Natural killer cell (primary cell): ENCODE results near the gene KRT39. TPM values are rescaled to one million over a fixed set of nuclear protein-coding genes. Genes with fewer than 3 reads are reported as not detected.

Experiments used
- ATAC-seq, 3 donors: fragments of 150-1000 bp in 2 of 3; fragments of 200-7000 bp in 1 of 3; cut with Tn5 transposase; 1 replicate in 1 of 3; 2 replicates in 2 of 3; pipeline ENCODE4 v1.10.0; 2021; ENCODE audit warnings: mild to moderate bottlenecking in 2 of 3, moderate library complexity in 2 of 3
- DNase-seq, 2 donors: peaks; one replicate each; pipeline versions ENCODE4 v3.0.0 to v3.0.0-alpha.2; 2013 to 2021; ENCODE audit warnings: mixed read lengths in 1 of 2
- H3K27ac ChIP-seq: one replicate; pipeline ENCODE4 v1.5.1; 2013; ENCODE audit warnings: mild to moderate bottlenecking, low read length
- H3K27me3 ChIP-seq: one replicate; pipeline ENCODE4 v1.6.1; 2013; ENCODE audit warnings: low read length; ENCODE audit not compliant: control insufficient read depth, insufficient read depth
- H3K36me3 ChIP-seq: one replicate; pipeline ENCODE4 v1.6.1; 2013; ENCODE audit warnings: low read length; ENCODE audit not compliant: control insufficient read depth, insufficient read depth
- H3K4me1 ChIP-seq: one replicate; pipeline ENCODE4 v1.6.1; 2013; ENCODE audit warnings: low read length; ENCODE audit not compliant: control insufficient read depth, insufficient read depth
- H3K4me3 ChIP-seq: one replicate; pipeline ENCODE4 v1.5.1; 2013; ENCODE audit warnings: low read length
- H3K9me3 ChIP-seq: one replicate; pipeline ENCODE4 v1.6.1; 2013; ENCODE audit warnings: low read length; ENCODE audit not compliant: control insufficient read depth, insufficient read depth
- H3K27ac Mint-ChIP-seq, 2 donors: one replicate each; pipeline ENCODE4 v1.8.0; 2022; ENCODE audit warnings: mild to moderate bottlenecking in 2 of 2, mixed read lengths in 2 of 2, moderate library complexity in 1 of 2
- H3K27me3 Mint-ChIP-seq, 2 donors: one replicate each; pipeline ENCODE4 v1.8.0; 2022; ENCODE audit warnings: low read depth in 2 of 2, mixed read lengths in 2 of 2
- H3K36me3 Mint-ChIP-seq: one replicate; pipeline ENCODE4 v1.8.0; 2022; ENCODE audit warnings: mixed read lengths
- H3K4me1 Mint-ChIP-seq, 2 donors: one replicate each; pipeline ENCODE4 v1.8.0; 2022; ENCODE audit warnings: mixed read lengths in 2 of 2
- H3K4me3 Mint-ChIP-seq: one replicate; pipeline ENCODE4 v1.8.0; 2022; ENCODE audit warnings: mild to moderate bottlenecking, moderate library complexity, mixed read lengths
- H3K9me3 Mint-ChIP-seq, 2 donors: one replicate each; pipeline ENCODE4 v1.8.0; 2022; ENCODE audit warnings: mixed read lengths in 2 of 2
- WGBS: methylation state at CpG from one replicate; pipeline ENCODE4 v1.1.7; 2013; ENCODE audit warnings: missing lambda C conversion rate; ENCODE audit not compliant: insufficient coverage; 5-methylcytosine and 5-hydroxymethylcytosine counted together
- intact Hi-C: fragments of 100-400 bp; cut with micrococcal nuclease; formaldehyde crosslinking; loops from one replicate; pipeline ENCODE4 v1.14.2; 2022
- total RNA-seq, 4 donors: library from RNA; stranded (reverse); fragments of 120-200 nt in 1 of 4; gene quantifications; one replicate each; pipeline versions ENCODE4 v1.2.3 to v1.2.4, GENCODE V29; 2013 to 2022
- TF ChIP-seq, protein P1 (sequence below): fragments of 200-600 bp; IDR thresholded peaks from one replicate; pipeline ENCODE4 v1.8.0; 2022; ENCODE audit warnings: antibody characterized with exemption

The KRT39 gene
- total RNA-seq, 3 donors from 2014 or later (not counting 1 experiment from before 2014, with no cell fraction given): not detected

DNA sequence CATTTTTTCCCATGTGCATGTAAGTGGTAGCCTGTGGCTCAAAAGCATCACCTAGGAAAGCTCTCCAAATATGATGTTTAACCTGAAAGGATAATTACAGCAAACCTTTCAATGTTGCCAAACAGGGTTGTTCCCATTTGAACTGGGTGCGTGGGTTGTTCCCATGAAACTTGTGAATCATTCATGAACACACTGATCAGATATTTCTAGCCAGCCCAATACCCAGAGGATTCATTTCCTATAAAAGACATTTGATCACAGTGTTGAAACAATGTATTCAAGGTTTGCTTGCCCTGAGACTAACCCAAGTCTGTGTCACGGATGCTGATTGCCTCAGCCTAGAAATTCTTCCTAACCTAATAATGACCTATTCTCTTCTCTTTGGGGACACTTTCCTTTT lies 12.9 kb downstream of the KRT39 start:
- H3K4me3 ChIP-seq: no peak overlapping the region
- H3K36me3 ChIP-seq: no peaks in the 10 kb centered on the region
- H3K4me3 Mint-ChIP-seq: no peak overlapping the region
- no peak overlapping the region for H3K27ac Mint-ChIP-seq
- no peaks in the 10 kb centered on the region for H3K9me3 ChIP-seq
- no peaks in the 10 kb centered on the region for H3K27me3 ChIP-seq
- no peak for DNase-seq
- no peaks in the 10 kb centered on the region for H3K4me1 ChIP-seq
- ATAC-seq: no peak
- H3K27me3 Mint-ChIP-seq: peaks cover 28 to 54% of the 10 kb centered on the region in 2 donors
- H3K9me3 Mint-ChIP-seq: no peaks in the 10 kb centered on the region
- H3K36me3 Mint-ChIP-seq: no peaks in the 10 kb centered on the region
- WGBS: 93% methylated on average over 2 of the region's 2 CpGs
- no peak overlapping the region for H3K27ac ChIP-seq
- TF ChIP-seq, protein P1, sequence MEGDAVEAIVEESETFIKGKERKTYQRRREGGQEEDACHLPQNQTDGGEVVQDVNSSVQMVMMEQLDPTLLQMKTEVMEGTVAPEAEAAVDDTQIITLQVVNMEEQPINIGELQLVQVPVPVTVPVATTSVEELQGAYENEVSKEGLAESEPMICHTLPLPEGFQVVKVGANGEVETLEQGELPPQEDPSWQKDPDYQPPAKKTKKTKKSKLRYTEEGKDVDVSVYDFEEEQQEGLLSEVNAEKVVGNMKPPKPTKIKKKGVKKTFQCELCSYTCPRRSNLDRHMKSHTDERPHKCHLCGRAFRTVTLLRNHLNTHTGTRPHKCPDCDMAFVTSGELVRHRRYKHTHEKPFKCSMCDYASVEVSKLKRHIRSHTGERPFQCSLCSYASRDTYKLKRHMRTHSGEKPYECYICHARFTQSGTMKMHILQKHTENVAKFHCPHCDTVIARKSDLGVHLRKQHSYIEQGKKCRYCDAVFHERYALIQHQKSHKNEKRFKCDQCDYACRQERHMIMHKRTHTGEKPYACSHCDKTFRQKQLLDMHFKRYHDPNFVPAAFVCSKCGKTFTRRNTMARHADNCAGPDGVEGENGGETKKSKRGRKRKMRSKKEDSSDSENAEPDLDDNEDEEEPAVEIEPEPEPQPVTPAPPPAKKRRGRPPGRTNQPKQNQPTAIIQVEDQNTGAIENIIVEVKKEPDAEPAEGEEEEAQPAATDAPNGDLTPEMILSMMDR: no peak
- no peaks in the 10 kb centered on the region for H3K4me1 Mint-ChIP-seq
- intact Hi-C loops: no loop called here

DNA sequence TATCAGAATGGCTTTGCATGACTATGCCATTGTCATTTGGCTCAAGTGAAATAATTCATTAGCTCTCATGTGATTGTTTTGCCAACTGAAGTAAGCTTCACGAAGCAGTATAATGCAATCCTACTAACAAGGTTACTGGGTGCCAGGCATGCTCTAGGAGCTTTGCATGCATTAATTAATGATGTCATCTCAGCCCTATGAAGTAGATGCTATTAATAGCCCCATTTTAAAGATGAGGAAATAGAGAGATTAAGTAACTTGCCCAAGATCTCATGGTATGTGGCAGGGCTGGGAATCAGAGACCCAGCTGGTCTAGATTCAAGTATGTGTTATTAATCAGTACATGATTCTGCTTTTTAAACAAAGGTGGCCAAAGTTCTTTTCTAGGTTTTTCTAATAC lies 14.1 kb downstream of the KRT39 start:
- Histone ChIP-seq H3K27ac (no peak overlapping the region), H3K4me1 (no peaks in the 10 kb centered on the region), H3K27me3 (no peaks in the 10 kb centered on the region), H3K9me3 (no peaks in the 10 kb centered on the region), H3K4me3 (no peak overlapping the region), H3K36me3 (no peaks in the 10 kb centered on the region)
- DNase-seq (no peak), ATAC-seq (no peak)
- TF ChIP-seq, protein P1: no peak
- H3K9me3 Mint-ChIP-seq: no peaks in the 10 kb centered on the region
- H3K27ac Mint-ChIP-seq: no peak overlapping the region
- peaks cover 34 to 66% of the 10 kb centered on the region in 2 donors for H3K27me3 Mint-ChIP-seq
- intact Hi-C loops: no loop called here
- H3K4me1 Mint-ChIP-seq: no peaks in the 10 kb centered on the region
- H3K4me3 Mint-ChIP-seq: no peak overlapping the region
- H3K36me3 Mint-ChIP-seq: no peaks in the 10 kb centered on the region
- WGBS: 85% methylated on average over 1 of the region's 1 CpG

DNA sequence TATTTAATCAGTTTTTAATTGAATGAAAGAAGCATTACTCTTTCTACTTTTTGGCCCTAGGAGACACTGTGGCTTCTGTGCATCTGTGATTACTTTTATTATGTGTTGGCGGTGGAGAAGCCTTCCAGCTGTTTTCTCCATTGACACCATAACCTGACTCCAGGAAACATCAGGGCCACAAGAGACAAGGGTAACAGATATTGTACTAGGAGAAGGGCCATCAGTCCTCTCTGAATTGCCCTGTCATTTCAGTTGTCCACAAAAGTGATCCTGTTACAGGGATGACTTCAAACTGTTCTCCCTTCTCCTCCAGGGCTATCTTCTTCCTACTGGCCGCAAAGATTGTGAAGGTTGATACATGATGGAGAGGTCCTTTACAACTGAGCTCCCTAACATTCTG lies 14.6 kb downstream of the KRT39 start:
- H3K36me3 Mint-ChIP-seq: no peaks in the 10 kb centered on the region
- no peak overlapping the region for H3K27ac Mint-ChIP-seq
- Histone ChIP-seq H3K4me1 (no peaks in the 10 kb centered on the region), H3K36me3 (no peaks in the 10 kb centered on the region), H3K9me3 (no peaks in the 10 kb centered on the region), H3K4me3 (no peak overlapping the region), H3K27me3 (peaks cover 2% of the 10 kb centered on the region), H3K27ac (no peak overlapping the region)
- H3K9me3 Mint-ChIP-seq: no peaks in the 10 kb centered on the region
- no peaks in the 10 kb centered on the region for H3K4me1 Mint-ChIP-seq
- DNase-seq (no peak), ATAC-seq (no peak)
- no peak overlapping the region for H3K4me3 Mint-ChIP-seq
- TF ChIP-seq, protein P1: no peak
- intact Hi-C loops: no loop called here
- WGBS: no CpG with 5 or more reads among the region's 2 CpGs
- peaks cover 34 to 71% of the 10 kb centered on the region in 2 donors for H3K27me3 Mint-ChIP-seq

DNA sequence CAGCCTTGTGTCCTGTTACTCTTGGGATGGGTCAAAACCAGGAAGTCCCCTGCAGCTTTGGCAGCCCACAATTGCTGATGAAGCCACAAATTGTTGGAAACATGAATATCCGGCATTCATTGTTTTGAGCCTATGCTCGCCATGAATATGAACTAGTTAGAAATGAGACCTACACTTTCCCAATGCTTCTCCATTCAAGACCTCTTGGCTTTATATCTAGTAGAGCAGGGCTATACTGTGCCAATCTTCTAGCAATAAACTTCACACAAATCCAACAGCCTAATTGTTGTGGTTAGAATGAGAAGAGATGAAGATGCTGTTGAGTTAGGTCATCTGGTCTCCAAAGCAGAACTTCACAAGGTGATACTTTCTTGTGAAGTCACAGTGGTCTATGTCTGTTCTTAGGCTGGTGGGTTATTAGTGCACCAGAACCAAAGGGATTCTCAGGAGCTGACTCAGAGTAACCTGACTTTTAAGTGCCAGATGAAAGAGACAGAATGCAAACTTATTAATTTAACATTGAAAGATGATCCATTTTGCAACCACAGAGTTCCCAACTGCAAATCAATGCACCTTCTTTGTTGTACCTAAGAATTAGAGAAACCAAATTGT lies 15.6 kb downstream of the KRT39 start:
- Histone ChIP-seq H3K27ac (no peak overlapping the region), H3K36me3 (no peaks in the 10 kb centered on the region), H3K4me3 (no peak overlapping the region), H3K4me1 (no peaks in the 10 kb centered on the region), H3K27me3 (peaks cover 7% of the 10 kb centered on the region), H3K9me3 (no peaks in the 10 kb centered on the region)
- H3K27ac Mint-ChIP-seq: no peak overlapping the region
- no peaks in the 10 kb centered on the region for H3K4me1 Mint-ChIP-seq
- peaks cover 43 to 73% of the 10 kb centered on the region in 2 donors for H3K27me3 Mint-ChIP-seq
- intact Hi-C loops: no loop called here
- DNase-seq (no peak), ATAC-seq (no peak)
- H3K36me3 Mint-ChIP-seq: no peaks in the 10 kb centered on the region
- H3K4me3 Mint-ChIP-seq: no peak overlapping the region
- 89% methylated on average over 2 of the region's 2 CpGs for WGBS
- no peaks in the 10 kb centered on the region for H3K9me3 Mint-ChIP-seq
- TF ChIP-seq, protein P1: no peak
